HepG2 (cell line): Measurements from ENCODE around the gene IGF2. TPM values are rescaled to one million over a fixed set of nuclear protein-coding genes. Genes with fewer than 3 reads are reported as not detected.

Experiments
- ARHGAP35 ChIP-seq: sonication (generic); formaldehyde crosslinking; IDR thresholded peaks from 2 replicates; pipeline ENCODE4 v1.9.0; 2022; ENCODE audit warnings: mild to moderate bottlenecking, inconsistent platforms, moderate library complexity, missing genetic modification reagents, borderline replicate concordance
- FOXA1 ChIP-seq, 2 experiments: fragments of 450-650 bp in 1 of 2; sonication (generic) in 1 of 2; formaldehyde crosslinking in 1 of 2; IDR thresholded peaks; 2 replicates each; pipeline versions ENCODE4 v1.4.0 to v1.6.1; 2016 to 2020; ENCODE audit warnings: missing genetic modification reagents in 1 of 2
- FOXA3 ChIP-seq: IDR thresholded peaks from 2 replicates; pipeline ENCODE4 v1.6.1; 2016; ENCODE audit warnings: missing genetic modification reagents, missing compliant biosample characterization
- FOXK2 ChIP-seq: fragments of 450-650 bp; IDR thresholded peaks from 2 replicates; pipeline ENCODE4 v1.6.1; 2016
- HDAC6 ChIP-seq: fragments of 200-600 bp; sonication (generic); IDR thresholded peaks from 2 replicates; pipeline ENCODE4 v1.7.0; 2017; ENCODE audit warnings: mild to moderate bottlenecking, antibody characterized with exemption, low read length, low read depth
- KMT2B ChIP-seq: IDR thresholded peaks from 2 replicates; pipeline ENCODE4 v1.6.1; 2016; ENCODE audit warnings: missing genetic modification reagents, missing compliant biosample characterization
- NFYB ChIP-seq: sonication (generic); formaldehyde crosslinking; IDR thresholded peaks from 2 replicates; pipeline ENCODE4 v1.4.0; 2020; ENCODE audit warnings: missing genetic modification reagents
- PAX8 ChIP-seq: sonication (generic); formaldehyde crosslinking; IDR thresholded peaks from 2 replicates; pipeline ENCODE4 v1.8.0; 2022; ENCODE audit warnings: mild to moderate bottlenecking, missing genetic modification reagents, borderline replicate concordance
- PCBP2 ChIP-seq: fragments of 200-400 bp; formaldehyde crosslinking; optimal IDR thresholded peaks from 2 replicates; pipeline ENCODE3; 2018; ENCODE audit warnings: low read length, low read depth; ENCODE audit not compliant: poor library complexity, severe bottlenecking
- PHF5A ChIP-seq: IDR thresholded peaks from one replicate; pipeline ENCODE4 v1.6.1; 2018; ENCODE audit warnings: low read depth, missing genetic modification reagents; ENCODE audit not compliant: unreplicated experiment
- PHF8 ChIP-seq: sonication (generic); formaldehyde crosslinking; IDR thresholded peaks from 2 replicates; pipeline ENCODE4 v1.5.0; 2020; ENCODE audit warnings: missing genetic modification reagents
- SALL2 ChIP-seq: sonication (generic); formaldehyde crosslinking; IDR thresholded peaks from 2 replicates; pipeline ENCODE4 v1.8.1; 2023; ENCODE audit warnings: mild to moderate bottlenecking, missing genetic modification reagents, inconsistent platforms
- STAG1 ChIP-seq: sonication (generic); formaldehyde crosslinking; IDR thresholded peaks from 2 replicates; pipeline ENCODE4 v1.4.0; 2020; ENCODE audit warnings: missing genetic modification reagents
- ZFP82 ChIP-seq: sonication (generic); formaldehyde crosslinking; IDR thresholded peaks from 2 replicates; pipeline ENCODE4 v1.5.1; 2020; ENCODE audit warnings: mild to moderate bottlenecking, missing genetic modification reagents, borderline replicate concordance
- ZFP90 ChIP-seq: sonication (generic); formaldehyde crosslinking; IDR thresholded peaks from 2 replicates; pipeline ENCODE4 v1.8.0; 2022; ENCODE audit warnings: missing genetic modification reagents, mild to moderate bottlenecking, inconsistent platforms, borderline replicate concordance
- ZNF235 ChIP-seq: sonication (generic); formaldehyde crosslinking; IDR thresholded peaks from 2 replicates; pipeline ENCODE4 v1.8.1; 2023; ENCODE audit warnings: mild to moderate bottlenecking, missing genetic modification reagents, borderline replicate concordance
- ZNF549 ChIP-seq: sonication (generic); formaldehyde crosslinking; IDR thresholded peaks from 2 replicates; pipeline ENCODE4 v1.5.0; 2020; ENCODE audit warnings: missing genetic modification reagents
- ZNF580 ChIP-seq: IDR thresholded peaks from 2 replicates; pipeline ENCODE4 v1.6.1; 2016; ENCODE audit warnings: low read depth, borderline replicate concordance
- ZNF670 ChIP-seq: sonication (generic); formaldehyde crosslinking; IDR thresholded peaks from 2 replicates; pipeline ENCODE4 v1.8.0; 2022; ENCODE audit warnings: mild to moderate bottlenecking, missing genetic modification reagents, borderline replicate concordance
- ZNF773 ChIP-seq: sonication (generic); formaldehyde crosslinking; IDR thresholded peaks from 2 replicates; pipeline ENCODE4 v1.4.0; 2020; ENCODE audit warnings: missing genetic modification reagents, borderline replicate concordance
- polyA plus RNA-seq, 8 experiments: library from polyadenylated mRNA; depleted of rRNA in 3 of 8; stranded (reverse) in 7 of 8; unstranded in 1 of 8; fragments of >200 nt; fragmentation: Illumina TruSeq in 4 of 8; extraction: Trizol in 4 of 8; gene quantifications; 2 replicates each; pipeline versions ENCODE4 v1.2.1 to v1.2.3, GENCODE V29; 2011 to 2016; ENCODE audit warnings: low read depth in 4 of 8, missing spikeins in 1 of 8, mixed read lengths in 1 of 8; ENCODE audit not compliant: insufficient read depth in 1 of 8
- total RNA-seq, 5 experiments: library from RNA; depleted of rRNA; stranded (reverse); fragments of >200 nt; fragmentation: Illumina TruSeq; extraction: Trizol; gene quantifications; 2 replicates each; pipeline ENCODE4 v1.2.3, GENCODE V29; 2016; ENCODE audit warnings: low read depth in 1 of 5
- TF ChIP-seq, protein P1 (sequence below): sonication (generic); formaldehyde crosslinking; IDR thresholded peaks from 2 replicates; pipeline ENCODE4 v1.4.0; 2020; ENCODE audit warnings: missing genetic modification reagents, borderline replicate concordance
- TF ChIP-seq, protein P2 (sequence below): sonication (generic); formaldehyde crosslinking; IDR thresholded peaks from 2 replicates; pipeline ENCODE4 v1.5.0; 2020; ENCODE audit warnings: missing genetic modification reagents
- TF ChIP-seq, protein P3 (sequence below): sonication (generic); formaldehyde crosslinking; IDR thresholded peaks from 2 replicates; pipeline ENCODE4 v1.8.0; 2022; ENCODE audit warnings: mild to moderate bottlenecking, missing genetic modification reagents, moderate library complexity
- TF ChIP-seq, protein P4 (sequence below): sonication (generic); formaldehyde crosslinking; IDR thresholded peaks from 2 replicates; pipeline ENCODE4 v1.4.0; 2020; ENCODE audit warnings: low read depth, mild to moderate bottlenecking, missing genetic modification reagents

The IGF2 gene
- total and polyA plus RNA-seq, 2 of the 13 experiments (the other 11 are each of a cell fraction or from before 2014, with no cell fraction given) = 79.1 to 254 TPM

DNA sequence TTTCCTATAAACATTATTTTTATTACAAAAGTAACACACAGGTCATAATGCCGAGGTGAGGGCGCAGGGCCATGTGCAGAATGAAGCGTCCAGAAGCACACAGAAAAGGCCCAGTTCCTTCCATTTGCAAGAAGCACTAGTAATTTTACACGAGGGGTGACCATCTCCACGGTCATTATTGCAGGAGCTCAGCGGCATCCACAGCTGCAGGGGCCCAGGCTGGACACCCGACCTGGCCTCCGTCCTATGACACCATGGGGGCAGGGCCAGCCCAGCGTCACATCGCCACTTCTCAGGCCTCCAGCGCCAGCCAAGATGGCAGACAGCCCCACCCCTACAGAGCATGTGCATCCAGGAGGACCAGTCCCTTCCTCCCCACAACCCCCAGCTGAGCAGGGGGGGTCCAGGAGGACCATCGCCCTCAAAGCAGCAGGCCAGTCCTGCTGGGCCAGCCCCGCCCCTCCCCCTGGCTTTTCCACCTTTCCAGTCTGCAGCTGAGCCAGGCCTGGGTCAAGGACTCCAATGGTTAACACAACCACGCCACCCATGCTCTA lies 3.5 kb downstream of the IGF2 start (continued):
- TF ChIP-seq, protein P1, sequence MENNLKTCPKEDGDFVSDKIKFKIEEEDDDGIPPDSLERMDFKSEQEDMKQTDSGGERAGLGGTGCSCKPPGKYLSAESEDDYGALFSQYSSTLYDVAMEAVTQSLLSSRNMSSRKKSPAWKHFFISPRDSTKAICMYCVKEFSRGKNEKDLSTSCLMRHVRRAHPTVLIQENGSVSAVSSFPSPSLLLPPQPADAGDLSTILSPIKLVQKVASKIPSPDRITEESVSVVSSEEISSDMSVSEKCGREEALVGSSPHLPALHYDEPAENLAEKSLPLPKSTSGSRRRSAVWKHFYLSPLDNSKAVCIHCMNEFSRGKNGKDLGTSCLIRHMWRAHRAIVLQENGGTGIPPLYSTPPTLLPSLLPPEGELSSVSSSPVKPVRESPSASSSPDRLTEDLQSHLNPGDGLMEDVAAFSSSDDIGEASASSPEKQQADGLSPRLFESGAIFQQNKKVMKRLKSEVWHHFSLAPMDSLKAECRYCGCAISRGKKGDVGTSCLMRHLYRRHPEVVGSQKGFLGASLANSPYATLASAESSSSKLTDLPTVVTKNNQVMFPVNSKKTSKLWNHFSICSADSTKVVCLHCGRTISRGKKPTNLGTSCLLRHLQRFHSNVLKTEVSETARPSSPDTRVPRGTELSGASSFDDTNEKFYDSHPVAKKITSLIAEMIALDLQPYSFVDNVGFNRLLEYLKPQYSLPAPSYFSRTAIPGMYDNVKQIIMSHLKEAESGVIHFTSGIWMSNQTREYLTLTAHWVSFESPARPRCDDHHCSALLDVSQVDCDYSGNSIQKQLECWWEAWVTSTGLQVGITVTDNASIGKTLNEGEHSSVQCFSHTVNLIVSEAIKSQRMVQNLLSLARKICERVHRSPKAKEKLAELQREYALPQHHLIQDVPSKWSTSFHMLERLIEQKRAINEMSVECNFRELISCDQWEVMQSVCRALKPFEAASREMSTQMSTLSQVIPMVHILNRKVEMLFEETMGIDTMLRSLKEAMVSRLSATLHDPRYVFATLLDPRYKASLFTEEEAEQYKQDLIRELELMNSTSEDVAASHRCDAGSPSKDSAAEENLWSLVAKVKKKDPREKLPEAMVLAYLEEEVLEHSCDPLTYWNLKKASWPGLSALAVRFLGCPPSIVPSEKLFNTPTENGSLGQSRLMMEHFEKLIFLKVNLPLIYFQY (CRISPR knock-in tag) = no peak
- TF ChIP-seq, protein P2, sequence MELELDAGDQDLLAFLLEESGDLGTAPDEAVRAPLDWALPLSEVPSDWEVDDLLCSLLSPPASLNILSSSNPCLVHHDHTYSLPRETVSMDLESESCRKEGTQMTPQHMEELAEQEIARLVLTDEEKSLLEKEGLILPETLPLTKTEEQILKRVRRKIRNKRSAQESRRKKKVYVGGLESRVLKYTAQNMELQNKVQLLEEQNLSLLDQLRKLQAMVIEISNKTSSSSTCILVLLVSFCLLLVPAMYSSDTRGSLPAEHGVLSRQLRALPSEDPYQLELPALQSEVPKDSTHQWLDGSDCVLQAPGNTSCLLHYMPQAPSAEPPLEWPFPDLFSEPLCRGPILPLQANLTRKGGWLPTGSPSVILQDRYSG = no peak
- TF ChIP-seq SALL2 (CRISPR knock-in tag) = no peak
- no peak for TF ChIP-seq PHF5A (CRISPR knock-in tag)
- TF ChIP-seq ZNF580 = 0 out of 2 replicates have a peak, but pooled peaks have one; percentile 3
- 0 out of 2 replicates have a peak, but pooled peaks have one; percentile 4 for TF ChIP-seq PHF8 (CRISPR knock-in tag)
- no peak for TF ChIP-seq ZNF549
- no peak for TF ChIP-seq NFYB (CRISPR knock-in tag)
- peak; percentile 40; the same call in 1 of the 2 replicates for TF ChIP-seq ZNF670 (CRISPR knock-in tag)
- TF ChIP-seq ARHGAP35 (CRISPR knock-in tag) = no peak
- TF ChIP-seq, protein P3, sequence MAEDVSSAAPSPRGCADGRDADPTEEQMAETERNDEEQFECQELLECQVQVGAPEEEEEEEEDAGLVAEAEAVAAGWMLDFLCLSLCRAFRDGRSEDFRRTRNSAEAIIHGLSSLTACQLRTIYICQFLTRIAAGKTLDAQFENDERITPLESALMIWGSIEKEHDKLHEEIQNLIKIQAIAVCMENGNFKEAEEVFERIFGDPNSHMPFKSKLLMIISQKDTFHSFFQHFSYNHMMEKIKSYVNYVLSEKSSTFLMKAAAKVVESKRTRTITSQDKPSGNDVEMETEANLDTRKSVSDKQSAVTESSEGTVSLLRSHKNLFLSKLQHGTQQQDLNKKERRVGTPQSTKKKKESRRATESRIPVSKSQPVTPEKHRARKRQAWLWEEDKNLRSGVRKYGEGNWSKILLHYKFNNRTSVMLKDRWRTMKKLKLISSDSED (CRISPR knock-in tag) = no peak
- no peak for TF ChIP-seq PCBP2
- no peak for TF ChIP-seq FOXK2
- TF ChIP-seq PAX8 (CRISPR knock-in tag) = no peak
- TF ChIP-seq KMT2B (CRISPR knock-in tag) = no peak
- 0 out of 2 replicates have a peak, but pooled peaks have one; percentile 22 for TF ChIP-seq ZNF773
- no peak for TF ChIP-seq ZNF235
- no peak for TF ChIP-seq FOXA3 (CRISPR knock-in tag)
- peak; percentile 25; the same call in 1 of the 2 replicates for TF ChIP-seq ZFP90
- TF ChIP-seq HDAC6 = no peak
- no peak for TF ChIP-seq STAG1 (CRISPR knock-in tag)
- TF ChIP-seq, protein P4, sequence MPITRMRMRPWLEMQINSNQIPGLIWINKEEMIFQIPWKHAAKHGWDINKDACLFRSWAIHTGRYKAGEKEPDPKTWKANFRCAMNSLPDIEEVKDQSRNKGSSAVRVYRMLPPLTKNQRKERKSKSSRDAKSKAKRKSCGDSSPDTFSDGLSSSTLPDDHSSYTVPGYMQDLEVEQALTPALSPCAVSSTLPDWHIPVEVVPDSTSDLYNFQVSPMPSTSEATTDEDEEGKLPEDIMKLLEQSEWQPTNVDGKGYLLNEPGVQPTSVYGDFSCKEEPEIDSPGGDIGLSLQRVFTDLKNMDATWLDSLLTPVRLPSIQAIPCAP (CRISPR knock-in tag) = no peak
- TF ChIP-seq FOXA1 (IDR thresholded peaks at IDR 0.05) = no peak
- no peak for TF ChIP-seq FOXA1 (CRISPR knock-in tag; IDR thresholded peaks at IDR 0.05)
- TF ChIP-seq ZFP82 (CRISPR knock-in tag) = no peak
